ENCODE data around the gene AK8. TPM values are rescaled to one million over a fixed set of nuclear protein-coding genes. Genes with fewer than 3 reads are reported as not detected.

Gene AK8
- total RNA-seq, 1 experiment from 2014 or later: not detected

DNA sequence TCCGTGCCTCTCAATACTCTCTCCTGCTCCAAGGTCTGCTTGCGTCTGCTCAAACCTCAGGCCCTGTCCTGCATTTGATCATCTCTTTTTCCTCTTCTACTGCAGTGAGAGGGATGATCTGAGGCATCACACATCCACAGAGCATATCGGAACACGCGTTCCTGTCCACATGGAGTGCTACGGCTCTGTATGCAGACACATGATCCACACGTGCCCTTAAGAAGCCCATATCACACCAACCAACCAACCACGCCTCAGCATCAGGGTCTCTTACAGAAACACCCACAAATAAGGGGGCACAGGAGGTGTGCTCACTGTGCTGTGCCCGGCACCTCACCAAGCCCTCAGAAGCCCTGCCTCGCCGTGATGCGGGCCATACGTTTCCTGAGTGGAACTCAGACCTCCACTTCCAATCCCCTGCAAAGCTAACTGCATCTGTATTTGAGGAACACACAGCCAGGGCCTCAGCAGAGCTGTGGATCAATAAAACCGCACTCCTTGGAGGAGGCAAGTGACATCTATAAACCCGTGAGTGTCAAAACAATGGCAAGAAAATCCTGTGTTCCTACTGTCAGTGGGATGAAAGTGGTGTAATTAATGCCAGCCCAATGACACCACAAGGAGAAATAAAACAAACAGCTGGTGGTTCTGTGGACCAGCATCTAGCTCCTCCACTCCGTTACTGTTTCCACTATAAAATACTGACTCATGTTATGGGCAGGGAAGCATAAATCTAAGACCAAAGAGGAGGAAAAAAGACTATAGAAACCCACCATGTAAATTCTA lies 40.4 kb downstream of the AK8 start:
- Histone ChIP-seq H3K9me3 (ENCODE audit: low read depth, low read length, poor library complexity, severe bottlenecking) (no peaks in the 10 kb centered on the region), H3K4me3 (ENCODE audit: low read depth, low read length, poor library complexity, severe bottlenecking) (no peak overlapping the region), H3K27ac (ENCODE audit: low read depth, low read length, poor library complexity, severe bottlenecking) (no peak overlapping the region), H3K36me3 (ENCODE audit: insufficient read depth, low read length, poor library complexity, severe bottlenecking) (no peaks in the 10 kb centered on the region), H3K4me1 (ENCODE audit: insufficient read depth, low read length, poor library complexity, severe bottlenecking) (no peaks in the 10 kb centered on the region), H3K27me3 (replicated peaks; ENCODE audit: insufficient read depth, low read depth, low read length, poor library complexity) (no peaks in the 10 kb centered on the region)
- TF ChIP-seq, protein P1, sequence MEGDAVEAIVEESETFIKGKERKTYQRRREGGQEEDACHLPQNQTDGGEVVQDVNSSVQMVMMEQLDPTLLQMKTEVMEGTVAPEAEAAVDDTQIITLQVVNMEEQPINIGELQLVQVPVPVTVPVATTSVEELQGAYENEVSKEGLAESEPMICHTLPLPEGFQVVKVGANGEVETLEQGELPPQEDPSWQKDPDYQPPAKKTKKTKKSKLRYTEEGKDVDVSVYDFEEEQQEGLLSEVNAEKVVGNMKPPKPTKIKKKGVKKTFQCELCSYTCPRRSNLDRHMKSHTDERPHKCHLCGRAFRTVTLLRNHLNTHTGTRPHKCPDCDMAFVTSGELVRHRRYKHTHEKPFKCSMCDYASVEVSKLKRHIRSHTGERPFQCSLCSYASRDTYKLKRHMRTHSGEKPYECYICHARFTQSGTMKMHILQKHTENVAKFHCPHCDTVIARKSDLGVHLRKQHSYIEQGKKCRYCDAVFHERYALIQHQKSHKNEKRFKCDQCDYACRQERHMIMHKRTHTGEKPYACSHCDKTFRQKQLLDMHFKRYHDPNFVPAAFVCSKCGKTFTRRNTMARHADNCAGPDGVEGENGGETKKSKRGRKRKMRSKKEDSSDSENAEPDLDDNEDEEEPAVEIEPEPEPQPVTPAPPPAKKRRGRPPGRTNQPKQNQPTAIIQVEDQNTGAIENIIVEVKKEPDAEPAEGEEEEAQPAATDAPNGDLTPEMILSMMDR (conservative IDR thresholded peaks at IDR 0.05; ENCODE audit: low read depth, low read length): no peak
- no peak for TF ChIP-seq EZH2 (IDR thresholded peaks at IDR 0.05; ENCODE audit: borderline replicate concordance, low read depth, low read length, poor library complexity, severe bottlenecking)
- CTCF ChIA-PET: no interaction called here
- POLR2A ChIA-PET (ENCODE audit: low non-redundant PET): no interaction called here
- intact Hi-C loops (cut with micrococcal nuclease; ENCODE audit: unreplicated experiment): no loop called here
- BruUV-seq (replicated peaks): no TSS peak
- DNase-seq (ENCODE audit: low spot score): no peak

DNA sequence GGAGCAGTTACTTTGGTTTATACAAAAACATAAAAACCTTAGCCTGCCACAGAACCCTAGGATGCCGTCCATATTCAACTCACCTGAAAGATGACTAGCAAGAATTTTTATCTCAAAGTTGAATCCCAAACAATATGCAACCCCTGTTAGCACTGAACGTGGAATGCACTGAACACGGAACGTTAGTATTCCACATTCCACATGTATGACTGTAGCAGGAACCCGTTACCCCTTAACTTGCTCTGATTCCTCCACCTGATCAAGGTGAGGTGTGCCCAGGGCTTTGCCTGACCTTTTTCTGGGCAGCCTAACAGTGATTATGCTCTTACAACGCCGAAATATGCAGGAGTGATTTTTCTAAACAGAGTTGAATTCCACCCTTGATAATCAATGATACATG lies 43.7 kb downstream of the AK8 start:
- ChIA-PET CTCF (no interaction called here), POLR2A (ENCODE audit: low non-redundant PET) (no interaction called here)
- H3K27me3 ChIP-seq (replicated peaks; ENCODE audit: insufficient read depth, low read depth, low read length, poor library complexity): peaks cover 18% of the 10 kb centered on the region
- no peak for DNase-seq (ENCODE audit: low spot score)
- H3K4me1 ChIP-seq (ENCODE audit: insufficient read depth, low read length, poor library complexity, severe bottlenecking): no peaks in the 10 kb centered on the region
- no peaks in the 10 kb centered on the region for H3K36me3 ChIP-seq (ENCODE audit: insufficient read depth, low read length, poor library complexity, severe bottlenecking)
- H3K9me3 ChIP-seq (ENCODE audit: low read depth, low read length, poor library complexity, severe bottlenecking): no peaks in the 10 kb centered on the region
- H3K4me3 ChIP-seq (ENCODE audit: low read depth, low read length, poor library complexity, severe bottlenecking): no peak overlapping the region
- no peak overlapping the region for H3K27ac ChIP-seq (ENCODE audit: low read depth, low read length, poor library complexity, severe bottlenecking)
- TF ChIP-seq, protein P1 (conservative IDR thresholded peaks at IDR 0.05; ENCODE audit: low read depth, low read length): no peak
- no peak for TF ChIP-seq EZH2 (IDR thresholded peaks at IDR 0.05; ENCODE audit: borderline replicate concordance, low read depth, low read length, poor library complexity, severe bottlenecking)
- intact Hi-C loops (cut with micrococcal nuclease; ENCODE audit: unreplicated experiment): no loop called here
- BruUV-seq (replicated peaks): no TSS peak

DNA sequence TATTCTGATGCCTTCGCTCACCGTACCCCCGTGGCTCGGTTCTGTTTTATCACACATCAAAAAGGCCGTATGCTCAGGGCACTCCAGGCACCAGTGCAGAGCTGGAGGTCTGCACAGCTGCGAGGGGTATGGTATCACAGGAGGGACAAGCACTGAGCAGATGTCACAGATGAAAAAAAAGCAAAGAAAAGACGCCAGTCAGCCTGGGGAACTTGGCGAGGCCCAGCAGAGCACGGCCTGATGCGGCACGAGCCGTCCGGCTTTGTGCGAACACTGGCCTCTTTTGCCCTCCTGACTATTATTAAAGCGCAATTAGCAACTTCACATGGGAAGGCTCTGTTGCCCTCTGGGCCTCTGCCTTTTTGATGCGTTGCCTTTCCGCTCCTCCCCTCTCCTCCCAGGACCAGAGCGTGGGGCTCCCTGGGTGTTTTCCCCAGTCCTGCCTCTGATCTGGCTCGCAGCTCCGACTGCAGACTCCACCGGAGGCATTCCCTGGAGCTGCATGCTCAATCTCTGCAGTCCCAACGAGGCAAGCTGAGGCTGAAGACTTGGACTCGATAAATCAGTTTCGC lies 44.4 kb downstream of the AK8 start:
- Histone ChIP-seq H3K27me3 (replicated peaks; ENCODE audit: insufficient read depth, low read depth, low read length, poor library complexity) (peaks cover 18% of the 10 kb centered on the region), H3K9me3 (ENCODE audit: low read depth, low read length, poor library complexity, severe bottlenecking) (no peaks in the 10 kb centered on the region), H3K27ac (ENCODE audit: low read depth, low read length, poor library complexity, severe bottlenecking) (no peak overlapping the region), H3K4me3 (ENCODE audit: low read depth, low read length, poor library complexity, severe bottlenecking) (no peak overlapping the region), H3K36me3 (ENCODE audit: insufficient read depth, low read length, poor library complexity, severe bottlenecking) (no peaks in the 10 kb centered on the region), H3K4me1 (ENCODE audit: insufficient read depth, low read length, poor library complexity, severe bottlenecking) (no peaks in the 10 kb centered on the region)
- intact Hi-C loops (cut with micrococcal nuclease; ENCODE audit: unreplicated experiment): no loop called here
- DNase-seq (ENCODE audit: low spot score): no peak
- ChIA-PET CTCF (no interaction called here), POLR2A (ENCODE audit: low non-redundant PET) (no interaction called here)
- no TSS peak for BruUV-seq (replicated peaks)
- no peak for TF ChIP-seq EZH2 (IDR thresholded peaks at IDR 0.05; ENCODE audit: borderline replicate concordance, low read depth, low read length, poor library complexity, severe bottlenecking)
- TF ChIP-seq, protein P1 (conservative IDR thresholded peaks at IDR 0.05; ENCODE audit: low read depth, low read length): no peak
